T-helper 2 cell treated with Interferon-gamma antibody and Interleukin-4, amounts not matched to agents 5 μg/mL and 100 μg/mL, for 36 hours (primary cell): ENCODE measurements around the gene CCNF.

ENCODE experiments used
- DNase-seq: peaks from one replicate; pipeline ENCODE4 v3.0.0; 2021; ENCODE audit warnings: low spot score
- H3K27ac Mint-ChIP-seq: one replicate; pipeline ENCODE4 v1.8.0; 2021; ENCODE audit warnings: mild to moderate bottlenecking, mixed read lengths
- H3K27me3 Mint-ChIP-seq: one replicate; pipeline ENCODE4 v1.8.0; 2021; ENCODE audit warnings: low read depth, mixed read lengths
- H3K36me3 Mint-ChIP-seq: one replicate; pipeline ENCODE4 v1.8.0; 2021; ENCODE audit warnings: low read depth, mixed read lengths
- H3K4me1 Mint-ChIP-seq: one replicate; pipeline ENCODE4 v1.8.0; 2021; ENCODE audit warnings: low read depth, mixed read lengths
- H3K4me3 Mint-ChIP-seq: one replicate; pipeline ENCODE4 v1.8.0; 2022; ENCODE audit warnings: mild to moderate bottlenecking, moderate library complexity, mixed read lengths
- H3K9me3 Mint-ChIP-seq: one replicate; pipeline ENCODE4 v1.8.0; 2021; ENCODE audit warnings: mixed read lengths

Gene CCNF

DNA sequence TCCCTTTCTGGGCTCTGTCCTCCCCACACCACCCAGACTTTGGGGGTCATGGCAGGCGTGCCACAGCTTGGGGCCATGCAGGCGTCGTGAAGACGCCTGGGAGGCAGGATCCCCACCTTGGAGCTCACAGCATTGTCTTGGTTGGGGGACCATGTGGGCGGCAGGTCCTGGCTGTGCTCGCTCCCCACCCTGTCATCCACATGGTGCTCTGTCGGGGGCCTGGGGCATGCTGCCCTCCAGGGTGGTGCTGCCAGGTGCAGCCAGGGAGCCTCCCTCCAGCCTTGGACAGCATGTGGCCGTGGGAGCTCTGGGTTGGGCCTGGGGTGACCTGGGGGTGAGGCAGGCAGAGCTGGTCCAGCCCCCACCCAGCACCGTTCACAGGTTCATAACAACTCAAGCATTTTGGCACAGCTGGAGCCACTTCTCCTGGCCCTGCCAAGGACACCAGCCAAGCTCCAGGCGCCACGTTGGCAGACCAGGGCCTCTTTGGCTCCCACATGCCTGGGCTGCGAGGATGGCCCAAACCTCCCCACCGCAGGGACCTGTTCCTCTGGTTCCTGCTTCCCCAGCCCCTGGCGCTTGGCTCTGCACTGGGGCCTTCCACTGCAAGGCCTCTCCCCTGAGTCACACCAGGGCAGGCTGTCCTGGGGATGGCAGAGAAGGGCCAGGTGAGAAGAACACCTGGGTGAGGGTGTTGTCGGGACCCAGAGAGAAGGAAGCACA, 69.4 kb downstream of the CCNF start:
- H3K4me3 Mint-ChIP-seq, result no peak overlapping the region
- no peaks in the 10 kb centered on the region for H3K9me3 Mint-ChIP-seq
- H3K36me3 Mint-ChIP-seq, result peaks cover 1% of the 10 kb centered on the region
- DNase-seq, result no peak
- H3K4me1 Mint-ChIP-seq, result no peaks in the 10 kb centered on the region
- no peak overlapping the region for H3K27ac Mint-ChIP-seq
- H3K27me3 Mint-ChIP-seq, result no peaks in the 10 kb centered on the region

DNA sequence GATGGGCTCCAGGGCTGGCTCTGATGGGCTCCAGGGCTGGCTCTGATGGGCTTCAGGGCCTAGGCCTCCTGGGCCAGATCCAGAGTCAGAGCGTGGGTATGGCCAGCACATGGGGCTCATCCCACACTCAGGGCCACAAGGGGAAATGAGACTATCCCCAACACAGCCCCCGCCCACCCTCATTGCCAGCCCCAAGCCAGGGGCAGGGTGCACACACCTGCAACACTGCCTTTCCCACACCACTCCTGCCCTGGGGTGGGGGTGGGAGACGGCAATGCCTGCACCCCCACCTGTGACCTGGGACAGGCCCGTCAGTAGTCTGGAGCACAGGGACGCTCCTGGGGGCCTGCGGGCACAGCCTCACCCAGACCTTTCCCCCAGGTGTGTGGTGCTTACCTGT, 70.2 kb downstream of the CCNF start:
- no peaks in the 10 kb centered on the region for H3K4me1 Mint-ChIP-seq
- peaks cover 1% of the 10 kb centered on the region for H3K36me3 Mint-ChIP-seq
- no peak overlapping the region for H3K4me3 Mint-ChIP-seq
- H3K27ac Mint-ChIP-seq, result no peak overlapping the region
- no peak for DNase-seq
- H3K27me3 Mint-ChIP-seq, result no peaks in the 10 kb centered on the region
- no peaks in the 10 kb centered on the region for H3K9me3 Mint-ChIP-seq

DNA sequence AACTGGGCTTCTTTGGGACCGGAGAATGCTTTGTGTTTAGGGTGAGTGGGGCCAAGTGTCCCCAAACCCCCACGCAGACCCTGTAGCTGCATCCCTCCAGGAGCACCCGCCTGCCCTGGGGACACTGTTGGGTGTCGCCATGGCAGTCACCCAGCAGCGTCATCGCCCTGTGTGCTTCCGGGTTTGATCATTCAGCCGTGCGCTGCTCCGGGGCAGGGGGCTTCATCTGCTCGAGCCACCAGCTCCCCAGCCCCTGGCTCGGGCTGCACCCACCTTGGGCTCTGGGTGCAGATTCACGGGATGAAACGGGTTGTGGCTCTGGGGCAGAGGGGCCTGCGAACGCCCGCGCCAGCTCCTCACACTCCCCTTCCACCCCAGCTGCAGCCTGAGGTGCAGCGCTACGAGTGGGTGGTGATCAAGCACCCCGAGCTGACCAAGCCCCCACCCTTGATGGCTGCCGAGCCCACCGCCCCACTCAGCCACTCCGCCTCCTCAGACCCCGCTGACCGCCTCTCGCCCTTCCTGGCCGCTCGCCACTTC, 70.7 kb downstream of the CCNF start:
- Mint-ChIP-seq H3K36me3 (peaks cover 1% of the 10 kb centered on the region), H3K9me3 (no peaks in the 10 kb centered on the region), H3K27ac (no peak overlapping the region), H3K4me3 (no peak overlapping the region), H3K27me3 (no peaks in the 10 kb centered on the region), H3K4me1 (no peaks in the 10 kb centered on the region)
- no peak for DNase-seq

- no peaks in the 10 kb centered on the region for H3K4me1 Mint-ChIP-seq
- H3K27ac Mint-ChIP-seq, result no peak overlapping the region
- no peak for DNase-seq
- no peak overlapping the region for H3K4me3 Mint-ChIP-seq
- H3K9me3 Mint-ChIP-seq, result no peaks in the 10 kb centered on the region
- H3K27me3 Mint-ChIP-seq, result no peaks in the 10 kb centered on the region
- peaks cover 1% of the 10 kb centered on the region for H3K36me3 Mint-ChIP-seq
These were observed 71.2 kb downstream of the CCNF start for GRCh38 chr16:2500430-2500917.

GRCh38 chr16:2500918-2501750, 71.9 kb downstream of the CCNF start:
- no peaks in the 10 kb centered on the region for H3K27me3 Mint-ChIP-seq
- H3K4me1 Mint-ChIP-seq, result no peaks in the 10 kb centered on the region
- no peaks in the 10 kb centered on the region for H3K9me3 Mint-ChIP-seq
- peaks cover 1% of the 10 kb centered on the region for H3K36me3 Mint-ChIP-seq
- DNase-seq, result peak; percentile 64
- H3K4me3 Mint-ChIP-seq, result no peak overlapping the region
- no peak overlapping the region for H3K27ac Mint-ChIP-seq

GRCh38 chr16:2501946-2502895, 73.0 kb downstream of the CCNF start:
- no peak overlapping the region for H3K4me3 Mint-ChIP-seq
- no peaks in the 10 kb centered on the region for H3K9me3 Mint-ChIP-seq
- no peaks in the 10 kb centered on the region for H3K27me3 Mint-ChIP-seq
- H3K27ac Mint-ChIP-seq, result no peak overlapping the region
- DNase-seq, result no peak
- H3K4me1 Mint-ChIP-seq, result no peaks in the 10 kb centered on the region
- peaks cover 1% of the 10 kb centered on the region for H3K36me3 Mint-ChIP-seq

DNA sequence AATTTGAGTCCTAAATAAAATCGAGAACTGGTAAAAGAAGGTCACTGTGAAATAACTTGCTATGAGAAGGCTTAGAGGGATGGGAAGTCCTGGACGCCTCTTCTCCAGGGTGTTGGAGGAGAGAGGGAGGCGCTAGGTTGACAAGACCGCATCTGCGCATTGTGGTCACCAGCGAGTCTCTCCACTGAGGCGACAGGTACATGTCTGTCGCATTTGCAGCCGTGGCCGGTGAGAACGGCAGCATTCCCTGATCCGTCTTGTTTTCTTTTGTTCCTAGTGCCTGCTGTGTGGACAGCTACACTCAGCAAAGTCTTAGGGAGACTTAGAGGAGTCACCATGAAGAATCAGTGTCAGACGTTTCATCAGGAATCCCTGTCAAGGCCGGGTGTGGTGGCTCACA, 76.4 kb downstream of the CCNF start:
- Mint-ChIP-seq H3K27me3 (no peaks in the 10 kb centered on the region), H3K4me1 (no peaks in the 10 kb centered on the region), H3K9me3 (no peaks in the 10 kb centered on the region), H3K4me3 (no peak overlapping the region), H3K36me3 (no peaks in the 10 kb centered on the region), H3K27ac (no peak overlapping the region)
- no peak for DNase-seq

GRCh38 chr16:2507052-2507659, 77.9 kb downstream of the CCNF start:
- no peaks in the 10 kb centered on the region for H3K4me1 Mint-ChIP-seq
- no peak overlapping the region for H3K27ac Mint-ChIP-seq
- DNase-seq, result no peak
- H3K4me3 Mint-ChIP-seq, result no peak overlapping the region
- H3K9me3 Mint-ChIP-seq, result no peaks in the 10 kb centered on the region
- H3K27me3 Mint-ChIP-seq, result no peaks in the 10 kb centered on the region
- no peaks in the 10 kb centered on the region for H3K36me3 Mint-ChIP-seq

GRCh38 chr16:2507665-2508064, 78.4 kb downstream of the CCNF start:
- Mint-ChIP-seq H3K9me3 (no peaks in the 10 kb centered on the region), H3K27me3 (no peaks in the 10 kb centered on the region), H3K4me3 (no peak overlapping the region), H3K4me1 (peaks cover under 1% of the 10 kb centered on the region), H3K36me3 (no peaks in the 10 kb centered on the region), H3K27ac (no peak overlapping the region)
- DNase-seq, result no peak
